RPMI7951 (cell line): ENCODE data around the gene PTPRCAP. TPM values are rescaled to one million over a fixed set of nuclear protein-coding genes. Genes with fewer than 3 reads are reported as not detected.

Experiments used
- DNase-seq: peaks from one replicate; pipeline ENCODE4 v3.0.0-alpha.2; 2012; ENCODE audit warnings: low read depth
- total RNA-seq: library from RNA; depleted of rRNA; stranded (reverse); fragments of >200 nt; shearing (Covaris generic); gene quantifications from 2 replicates; pipeline ENCODE4 v1.2.3, GENCODE V29; 2014; rRNA removed

Gene PTPRCAP
- total RNA-seq, 1 experiment from 2014 or later = not detected

DNA sequence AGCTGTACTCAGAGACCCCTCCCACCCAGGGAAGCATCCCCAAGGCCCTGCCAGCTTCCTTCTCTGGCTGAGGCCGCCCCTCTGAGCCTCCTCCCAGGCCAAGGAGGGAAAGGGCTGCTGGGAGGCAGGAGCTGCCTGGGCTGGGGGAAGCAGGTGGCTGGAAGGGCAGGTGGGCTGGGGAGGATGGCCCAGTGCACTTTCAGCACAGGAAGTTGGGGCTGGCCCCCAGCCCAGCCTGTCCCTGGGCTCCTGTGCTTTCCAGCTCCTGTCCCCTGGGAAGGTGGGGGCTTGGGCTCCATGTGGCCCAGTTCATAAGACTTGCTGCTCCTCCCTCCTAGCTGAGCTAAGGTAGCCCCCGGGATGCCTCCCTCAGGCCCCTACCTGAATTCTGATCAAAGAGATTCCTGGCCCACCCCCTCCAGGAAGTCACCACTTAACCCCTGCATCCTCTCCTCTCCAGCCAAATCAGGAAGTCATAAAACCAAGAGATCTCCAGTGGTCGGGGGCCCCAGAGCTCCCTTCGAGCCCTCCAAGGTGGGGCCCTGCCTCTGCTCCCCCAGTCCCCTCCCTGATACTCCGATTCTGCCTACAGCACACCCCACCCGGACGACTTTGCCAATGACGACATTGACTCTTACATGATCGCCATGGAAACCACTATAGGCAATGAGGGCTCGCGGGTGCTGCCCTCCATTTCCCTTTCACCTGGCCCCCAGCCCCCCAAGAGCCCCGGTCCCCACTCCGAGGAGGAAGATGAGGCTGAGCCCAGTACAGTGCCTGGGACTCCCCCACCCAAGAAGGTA is 40.7 kb downstream of the PTPRCAP start:
- no peak for DNase-seq

DNA sequence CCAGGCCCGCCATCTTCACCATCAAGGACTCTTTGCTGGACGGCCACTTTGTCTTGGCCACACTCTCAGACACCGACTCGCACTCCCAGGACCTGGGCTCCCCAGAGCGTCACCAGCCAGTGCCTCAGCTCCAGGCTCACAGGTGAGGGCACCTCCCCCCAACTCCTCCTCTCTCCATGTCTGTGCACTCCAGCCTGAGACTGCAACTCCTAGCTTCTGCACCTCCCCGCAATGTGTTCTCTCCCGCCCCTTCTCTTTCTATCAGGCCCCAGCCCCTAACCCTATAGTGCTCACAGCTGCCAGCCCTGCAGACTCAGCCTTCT is 41.3 kb downstream of the PTPRCAP start:
- DNase-seq = no peak

DNA sequence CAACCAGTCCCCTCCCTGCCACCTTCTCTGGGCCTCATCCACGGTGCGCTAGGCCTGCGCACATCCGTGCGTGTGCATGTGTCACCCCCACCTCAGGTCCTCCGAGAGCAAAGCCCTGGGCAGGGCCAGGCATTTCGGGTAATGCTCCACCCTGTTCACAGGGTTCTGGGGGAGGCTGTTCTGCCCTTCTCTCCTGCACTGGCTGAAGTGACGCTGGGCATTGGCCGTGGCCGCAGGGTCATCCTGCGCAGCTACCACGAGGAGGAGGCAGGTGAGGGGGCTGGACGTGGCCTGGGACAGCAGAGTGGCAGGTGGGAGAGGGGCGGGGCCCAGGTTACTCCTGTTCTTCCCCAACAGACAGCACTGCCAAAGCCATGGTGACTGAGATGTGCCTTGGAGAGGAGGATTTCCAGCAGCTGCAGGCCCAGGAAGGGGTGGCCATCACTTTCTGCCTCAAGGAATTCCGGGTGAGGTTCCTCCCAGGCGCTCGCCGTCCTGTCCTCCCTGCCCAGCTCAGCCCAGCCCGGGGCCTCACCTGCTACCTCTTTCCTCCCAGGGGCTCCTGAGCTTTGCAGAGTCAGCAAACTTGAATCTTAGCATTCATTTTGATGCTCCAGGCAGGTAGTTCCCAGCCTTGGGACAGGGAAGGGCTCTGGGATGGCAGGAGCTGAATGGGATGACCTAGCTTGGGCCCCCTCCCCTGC is 41.8 kb downstream of the PTPRCAP start:
- no peak for DNase-seq

DNA sequence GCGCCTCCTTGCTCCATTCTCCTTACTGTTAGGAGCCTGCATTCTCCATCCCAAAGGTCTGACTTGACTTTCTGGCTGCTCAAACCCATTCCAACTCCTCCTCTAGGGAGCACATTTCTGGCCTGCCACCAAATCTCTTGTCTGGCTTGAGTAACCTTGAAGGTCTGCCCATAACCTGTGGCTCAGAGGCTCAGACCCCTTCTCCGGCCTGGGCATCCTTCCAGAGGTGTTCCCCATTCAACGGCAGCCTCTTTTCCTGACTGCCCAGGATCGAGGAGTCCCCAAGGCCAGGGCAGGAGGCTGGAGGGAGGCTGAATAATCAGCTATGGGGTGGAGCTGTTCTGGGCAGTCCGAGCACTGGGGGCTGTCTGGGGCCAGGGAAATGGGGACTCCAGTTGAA is 43.5 kb downstream of the PTPRCAP start:
- no peak for DNase-seq

DNA sequence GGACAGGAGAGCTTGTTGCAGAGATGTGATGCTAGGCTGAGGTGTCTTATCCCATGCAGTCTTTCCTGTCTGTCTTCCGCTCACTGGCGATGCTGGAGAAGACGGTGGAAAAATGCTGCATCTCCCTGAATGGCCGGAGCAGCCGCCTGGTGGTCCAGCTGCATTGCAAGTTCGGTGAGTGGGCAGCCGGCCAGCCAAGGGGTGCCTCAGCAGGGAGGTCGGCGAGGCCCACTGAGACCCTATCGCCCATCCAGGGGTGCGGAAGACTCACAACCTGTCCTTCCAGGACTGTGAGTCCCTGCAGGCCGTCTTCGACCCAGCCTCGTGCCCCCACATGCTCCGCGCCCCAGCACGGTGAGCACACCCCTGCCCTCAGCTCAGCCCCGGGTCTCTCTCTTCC is 44.0 kb downstream of the PTPRCAP start:
- DNase-seq = no peak

DNA sequence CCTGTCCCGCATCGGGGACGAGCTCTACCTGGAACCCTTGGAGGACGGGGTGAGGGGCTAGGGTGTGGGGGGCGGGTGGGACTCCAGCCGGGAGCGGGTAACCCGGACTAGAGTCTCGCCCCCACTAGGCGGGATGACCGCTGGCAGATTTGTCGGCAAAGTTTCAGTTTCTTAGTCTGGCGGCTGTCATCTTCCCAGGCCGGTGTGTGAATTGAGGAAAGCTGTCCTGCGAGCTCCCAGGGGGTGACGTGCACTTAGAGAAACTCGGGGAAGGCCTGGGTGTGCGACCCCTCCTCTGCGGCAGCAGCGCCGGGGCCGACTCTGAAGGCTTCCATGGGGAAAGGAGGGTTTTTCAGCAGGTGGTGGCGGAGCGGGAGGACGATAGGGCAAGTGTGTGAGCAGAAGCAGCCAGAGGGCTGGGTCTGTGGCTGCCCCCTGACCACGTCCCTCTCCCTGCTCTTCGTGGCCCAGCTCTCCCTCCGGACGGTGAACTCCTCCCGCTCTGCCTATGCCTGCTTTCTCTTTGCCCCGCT is 45.2 kb downstream of the PTPRCAP start:
- DNase-seq = no peak

DNA sequence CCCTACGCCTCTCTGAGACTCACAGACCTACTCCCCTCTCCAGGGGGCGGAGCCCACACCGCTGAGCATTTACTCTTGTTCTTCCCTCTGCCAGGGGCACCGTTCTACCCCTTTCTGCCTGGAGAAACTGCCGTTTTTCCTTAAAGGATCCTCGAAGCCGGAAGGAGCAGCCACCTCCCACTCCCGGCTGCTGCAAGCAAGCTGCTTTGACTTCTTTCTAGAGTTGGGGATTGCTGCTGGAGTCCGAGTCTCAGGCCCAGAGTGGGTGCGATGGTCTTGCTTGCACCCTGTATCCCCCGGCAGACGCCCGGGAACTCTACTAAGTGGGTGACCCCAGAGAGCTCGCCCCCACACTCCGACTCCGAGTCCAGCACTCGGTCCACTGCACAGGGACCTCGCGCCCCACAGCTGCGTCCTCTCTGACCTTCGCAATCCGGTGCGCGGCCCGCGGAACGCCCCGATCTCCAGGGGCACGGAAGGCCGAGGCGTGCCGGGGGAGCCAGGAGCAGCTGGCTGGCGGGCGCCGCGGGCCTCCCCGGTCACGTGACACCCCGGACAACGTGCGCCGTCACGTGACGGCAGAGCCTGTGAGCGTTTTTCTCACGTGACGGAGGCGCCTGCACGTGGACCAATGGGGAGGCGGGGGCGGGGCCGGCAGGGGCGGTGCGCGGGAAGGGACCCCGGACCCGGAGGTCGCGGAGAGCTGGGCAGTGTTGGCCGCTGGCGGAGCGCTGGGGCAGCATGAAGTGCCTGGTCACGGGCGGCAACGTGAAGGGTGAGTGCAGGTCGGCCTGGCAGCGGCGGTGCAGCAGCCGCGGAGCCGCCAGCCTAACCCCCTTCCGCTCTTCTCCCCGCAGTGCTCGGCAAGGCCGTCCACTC is 45.9 kb downstream of the PTPRCAP start, which contains the start of gene RAD9A:
RAD9A (plus strand) TSS at position 683 of the 879 bp plus-strand sequence; CDS start at position 742, 59 bp downstream.
- peak; percentile 94 for DNase-seq

DNA sequence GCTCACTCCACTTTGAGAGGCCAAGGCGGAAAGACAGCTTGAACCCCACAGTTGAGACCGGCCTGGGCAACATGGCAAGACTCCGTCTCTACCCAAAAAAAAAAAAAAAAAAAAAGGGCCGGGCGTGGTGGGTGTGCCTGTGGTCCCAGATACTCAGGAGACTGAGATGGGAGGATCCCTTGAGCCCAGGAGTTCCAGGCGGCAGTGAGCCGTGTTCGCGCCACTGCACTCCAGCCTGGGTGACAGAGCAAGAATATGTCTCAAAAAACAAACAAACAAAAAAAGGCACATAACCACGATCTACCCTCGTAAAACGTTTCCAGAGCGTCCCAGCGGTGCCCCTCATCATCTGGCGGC is 46.6 kb downstream of the PTPRCAP start:
- DNase-seq = no peak

DNA sequence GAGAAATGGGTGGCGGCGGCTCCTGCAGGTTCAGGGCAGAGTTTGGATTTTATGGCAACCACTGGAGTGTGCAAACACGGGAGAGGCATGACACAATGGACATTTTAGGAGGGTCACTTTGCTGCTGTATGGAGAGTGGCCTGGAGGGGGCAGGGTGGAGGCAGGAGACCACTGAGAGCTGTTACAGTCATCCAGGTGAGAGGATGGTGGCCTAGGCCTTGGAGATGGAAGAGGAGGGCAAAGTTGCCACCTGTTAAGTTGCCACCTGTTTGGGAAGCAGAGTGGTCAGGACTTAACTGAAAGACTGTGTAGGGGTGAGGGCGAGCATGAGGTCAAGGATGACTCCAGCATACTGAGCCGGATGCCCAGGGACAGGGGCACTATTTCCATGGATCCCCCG is 48.0 kb downstream of the PTPRCAP start:
- DNase-seq = no peak

DNA sequence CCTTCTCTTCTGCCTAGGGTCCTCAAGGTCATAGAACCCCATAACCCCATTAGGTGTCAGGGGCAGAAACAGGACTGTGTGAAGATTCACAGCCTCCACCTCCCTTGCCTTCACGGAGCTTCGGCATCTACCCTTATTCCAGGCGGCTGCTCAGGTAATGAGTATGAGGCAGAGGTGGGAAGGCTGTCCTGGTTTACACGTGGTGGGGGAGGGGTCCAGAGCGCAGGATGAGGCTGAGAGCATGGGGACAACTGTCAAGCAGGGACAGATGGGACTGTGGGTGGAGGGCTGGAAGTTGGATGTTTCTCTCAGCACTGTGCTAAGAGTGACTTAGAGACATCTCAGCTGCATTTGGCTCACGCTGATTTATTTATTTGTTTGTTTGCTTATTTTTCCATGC is 50.0 kb downstream of the PTPRCAP start:
- DNase-seq = no peak

DNA sequence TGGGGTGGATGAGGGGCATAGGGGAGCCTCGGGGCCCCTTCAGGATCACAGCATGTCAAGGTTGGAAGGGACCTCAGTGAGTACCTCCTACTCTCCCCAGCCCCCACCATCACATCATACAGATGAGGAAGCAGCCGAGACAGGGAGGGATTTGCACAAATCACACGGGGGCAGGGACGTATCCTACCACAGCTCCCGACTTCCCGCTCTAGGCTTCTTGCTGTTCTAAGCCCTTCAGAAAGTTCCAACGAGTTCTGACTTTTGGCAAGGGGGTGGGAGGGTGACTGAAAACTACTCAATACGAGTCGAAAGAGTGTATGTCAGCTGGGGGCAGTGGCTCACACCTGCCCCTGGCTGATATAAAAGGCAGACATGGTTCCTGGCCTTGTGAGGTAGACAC is 50.4 kb downstream of the PTPRCAP start:
- no peak for DNase-seq

Other genes starting within 250 kb of the PTPRCAP start
- 22.0 and 32.9 TPM in 2 replicates for gene GRK2, start 171.2 kb downstream of the PTPRCAP start, total RNA-seq
- 17.6 and 28.5 TPM in 2 replicates for gene ANKRD13D, start 148.4 kb downstream of the PTPRCAP start, total RNA-seq
- gene SSH3, start 134.2 kb downstream of the PTPRCAP start, total RNA-seq = 8.0 and 10.9 TPM in 2 replicates
- gene POLD4, start 84.1 kb downstream of the PTPRCAP start, total RNA-seq = 68.0 and 85.3 TPM in 2 replicates
- 4.8 and 5.4 TPM in 2 replicates for gene CLCF1, start 64.1 kb downstream of the PTPRCAP start, total RNA-seq
- 8.5 and 13.8 TPM in 2 replicates for gene RAD9A, start 45.7 kb downstream of the PTPRCAP start, total RNA-seq
- gene PPP1CA, start 35.8 kb downstream of the PTPRCAP start, total RNA-seq = 300 and 345 TPM in 2 replicates
- not detected in 2 replicates for gene TBC1D10C, start 33.6 kb downstream of the PTPRCAP start, total RNA-seq
- gene CARNS1, start 22.0 kb downstream of the PTPRCAP start, total RNA-seq = not detected in 2 replicates
- gene RPS6KB2, start 9.2 kb downstream of the PTPRCAP start, total RNA-seq = 46.5 and 48.2 TPM in 2 replicates
- 88.6 and 104 TPM in 2 replicates for gene CORO1B, start 5.8 kb upstream of the PTPRCAP start, total RNA-seq
- not detected in 2 replicates for gene GPR152, start 15.0 kb upstream of the PTPRCAP start, total RNA-seq
- gene CABP4, start 17.7 kb upstream of the PTPRCAP start, total RNA-seq = not detected in 2 replicates
- 25.6 and 28.0 TPM in 2 replicates for gene TMEM134, start 31.6 kb upstream of the PTPRCAP start, total RNA-seq
- 106 and 114 TPM in 2 replicates for gene AIP, start 45.3 kb upstream of the PTPRCAP start, total RNA-seq
- 16.2 and 44.0 TPM in 2 replicates for gene PITPNM1, start 67.7 kb upstream of the PTPRCAP start, total RNA-seq
- 71.7 and 84.9 TPM in 2 replicates for gene CDK2AP2, start 70.5 kb upstream of the PTPRCAP start, total RNA-seq
- not detected in 2 replicates for gene CABP2, start 85.8 kb upstream of the PTPRCAP start, total RNA-seq
- 1,090 and 1,270 TPM in 2 replicates for gene GSTP1, start 146.1 kb upstream of the PTPRCAP start, total RNA-seq
- 203 and 251 TPM in 2 replicates for gene NDUFV1, start 169.3 kb upstream of the PTPRCAP start, total RNA-seq
- 7.2 and 11.6 TPM in 2 replicates for gene NUDT8, start 192.3 kb upstream of the PTPRCAP start, total RNA-seq
- gene TBX10, start 202.1 kb upstream of the PTPRCAP start, total RNA-seq = not detected in 2 replicates
- gene ACY3, start 213.0 kb upstream of the PTPRCAP start, total RNA-seq = 0.96 TPM in 1 of 2 replicates, not detected in the other
- not detected in 2 replicates for gene ALDH3B2, start 236.9 kb upstream of the PTPRCAP start, total RNA-seq